HG03571 (cell line): ENCODE measurements around the gene RNF121.

ENCODE experiments used
- ATAC-seq: cut with Tn5 transposase; IDR thresholded peaks from one replicate; pipeline ENCODE4 v1.9.1; 2021; ENCODE audit not compliant: unreplicated experiment

The RNF121 gene

DNA sequence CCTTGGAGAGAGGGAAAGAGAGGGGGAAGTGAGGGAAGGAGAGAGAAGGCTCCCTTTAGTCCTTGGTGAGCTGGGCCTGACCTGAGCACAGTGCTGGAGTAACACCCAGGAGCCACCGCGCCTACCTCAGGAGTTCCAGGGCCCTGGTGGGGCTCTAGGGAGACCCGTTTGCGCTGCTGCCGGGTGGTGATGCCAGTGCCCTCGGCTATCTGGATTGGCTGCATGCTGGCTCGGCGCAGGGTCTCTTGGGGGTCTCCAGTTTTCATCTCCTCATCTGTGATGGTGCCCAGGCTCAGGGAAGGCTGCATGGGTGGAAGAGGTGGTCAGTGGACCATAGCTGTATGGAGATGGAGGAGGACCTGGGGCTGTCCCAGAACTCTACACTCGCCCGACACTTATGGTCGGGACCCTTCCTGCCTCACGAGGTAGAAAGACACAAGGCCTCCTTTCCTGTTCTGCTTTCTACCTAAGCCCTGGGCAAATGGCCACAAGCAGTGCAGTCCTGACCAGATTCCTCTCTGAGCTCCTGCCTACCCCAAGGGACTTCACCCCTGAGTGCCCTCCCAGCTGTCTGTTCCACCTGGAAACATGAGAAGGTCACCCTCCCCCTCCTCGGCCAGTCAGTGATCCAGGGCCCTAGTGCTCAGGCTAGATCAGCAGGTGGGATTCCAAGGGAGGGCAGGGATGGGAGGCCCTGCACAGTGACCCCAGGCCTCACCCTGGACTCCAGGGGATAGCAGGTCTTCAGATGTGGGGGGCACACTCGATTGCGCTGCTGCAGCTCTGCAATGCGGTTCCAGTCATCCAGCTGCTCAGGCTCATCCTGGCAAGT, 75.9 kb downstream of the RNF121 start:
- ATAC-seq, result no peak

DNA sequence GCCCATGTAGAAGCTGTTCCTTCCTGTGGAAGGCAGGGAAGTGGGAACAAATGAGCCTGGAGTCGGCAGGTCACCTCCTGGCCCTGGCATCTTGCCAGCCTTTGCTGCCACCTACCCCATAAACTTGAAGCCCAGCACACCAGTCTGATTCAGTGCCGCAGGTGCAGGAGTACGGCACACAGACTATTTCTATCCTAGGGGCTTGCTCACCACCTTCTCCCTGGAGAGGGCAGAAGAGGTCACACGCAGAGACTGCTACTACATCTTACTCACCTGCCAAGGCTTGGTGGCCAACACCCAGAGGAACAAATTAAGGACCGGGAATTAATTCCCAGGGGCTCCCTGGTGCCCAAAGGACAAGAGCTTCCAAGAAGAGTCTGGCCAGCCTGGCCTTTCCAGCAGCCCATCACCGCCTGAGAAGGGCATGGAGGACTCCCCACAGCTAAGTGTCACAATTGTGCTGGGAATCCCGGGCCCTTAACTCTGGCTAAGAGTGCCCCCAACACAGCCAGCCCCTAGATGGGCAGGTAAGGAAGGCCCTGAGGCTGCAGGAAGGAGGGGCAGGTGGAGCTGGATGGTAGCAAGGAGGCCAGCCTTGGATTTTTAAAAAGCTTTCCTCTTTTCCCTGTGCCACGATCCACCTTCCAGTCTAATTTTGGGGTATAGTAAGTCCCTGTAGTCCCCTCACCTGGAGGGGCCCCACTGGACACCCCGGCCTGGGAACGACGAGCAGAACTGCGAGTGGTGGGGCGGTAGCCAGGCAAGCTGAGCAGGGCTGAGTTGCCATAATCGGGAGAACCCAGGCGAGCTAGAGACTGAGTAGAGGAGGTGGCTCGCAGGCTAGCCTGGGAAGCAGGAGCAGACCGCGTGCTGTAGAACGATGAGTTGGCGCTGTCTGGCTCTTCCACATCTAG, 76.8 kb downstream of the RNF121 start:
- ATAC-seq, result no peak

DNA sequence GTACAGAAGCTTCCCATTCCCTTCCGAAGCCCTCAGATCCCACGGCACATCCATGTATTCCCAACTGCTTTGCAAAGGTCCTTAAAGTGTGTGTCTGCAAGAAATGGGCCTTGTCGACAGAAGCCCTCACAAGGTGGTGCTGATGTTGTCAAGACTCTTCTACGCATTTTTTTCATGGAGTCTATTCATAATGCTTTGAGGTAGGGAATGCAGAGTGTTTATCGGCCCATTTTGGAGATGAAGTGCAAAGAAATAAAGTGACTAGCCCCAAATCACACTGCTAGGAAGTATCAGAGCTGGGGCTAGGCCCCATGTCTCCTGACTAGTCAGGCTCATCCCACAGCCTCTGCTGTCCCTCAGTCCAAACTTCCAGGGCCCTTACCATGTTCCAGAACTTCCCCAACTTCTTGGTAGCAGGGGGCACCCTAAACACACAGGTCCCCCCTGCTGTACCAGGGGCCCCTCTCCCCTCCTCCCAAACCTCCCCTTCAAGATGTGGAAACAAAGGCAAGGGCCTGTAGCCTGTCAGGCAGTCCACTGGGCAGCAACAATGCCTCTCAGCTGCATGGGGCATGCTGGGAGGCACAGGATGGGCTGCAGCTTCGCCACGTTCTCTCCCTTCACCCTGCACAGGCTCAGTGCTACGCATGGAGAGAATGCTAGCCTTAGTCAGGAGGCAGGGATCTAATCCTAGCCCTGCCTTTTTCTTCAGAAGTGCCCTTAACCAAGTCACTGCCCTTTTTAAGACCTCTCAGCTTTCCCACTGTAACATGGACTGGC, 77.7 kb downstream of the RNF121 start:
- ATAC-seq, result no peak

DNA sequence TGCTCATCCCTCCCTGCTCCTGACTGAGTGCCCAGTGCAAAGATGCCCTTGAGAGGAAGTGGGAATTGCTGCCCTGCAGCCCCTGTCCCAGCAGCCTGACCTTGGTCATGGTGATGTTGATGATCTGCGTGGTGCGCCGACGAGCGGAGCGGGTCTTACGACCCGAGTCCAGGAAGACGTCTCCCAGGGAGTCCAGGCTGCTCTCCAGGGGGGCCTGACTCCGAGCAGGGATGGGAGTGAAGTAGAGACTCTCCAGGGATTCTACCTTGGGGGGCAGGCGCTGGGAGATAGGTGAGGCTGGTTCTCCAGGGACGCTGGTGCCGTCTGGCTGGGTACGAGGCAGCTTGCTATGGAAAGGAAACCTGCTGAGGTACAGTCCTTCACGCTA, 78.2 kb downstream of the RNF121 start:
- ATAC-seq, result no peak

DNA sequence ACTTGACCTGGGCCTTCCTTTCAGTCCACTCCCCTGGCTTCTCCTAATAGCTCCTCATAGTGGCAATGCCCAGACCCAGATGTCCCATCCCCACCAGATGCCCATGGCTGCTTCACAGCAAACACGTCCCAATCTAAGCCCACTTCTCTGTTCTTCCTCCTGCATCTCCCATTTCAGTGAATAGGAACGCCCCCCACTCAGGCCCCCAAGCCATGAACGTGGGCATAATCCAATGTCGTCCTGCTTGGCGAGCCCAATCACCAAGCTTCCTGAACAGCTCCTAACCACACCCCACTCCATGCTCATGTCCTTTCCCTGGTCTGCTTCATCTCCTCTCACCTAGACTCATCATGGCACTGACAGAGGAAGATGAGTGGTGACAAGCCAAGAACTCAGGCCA, 78.7 kb downstream of the RNF121 start:
- ATAC-seq, result no peak

DNA sequence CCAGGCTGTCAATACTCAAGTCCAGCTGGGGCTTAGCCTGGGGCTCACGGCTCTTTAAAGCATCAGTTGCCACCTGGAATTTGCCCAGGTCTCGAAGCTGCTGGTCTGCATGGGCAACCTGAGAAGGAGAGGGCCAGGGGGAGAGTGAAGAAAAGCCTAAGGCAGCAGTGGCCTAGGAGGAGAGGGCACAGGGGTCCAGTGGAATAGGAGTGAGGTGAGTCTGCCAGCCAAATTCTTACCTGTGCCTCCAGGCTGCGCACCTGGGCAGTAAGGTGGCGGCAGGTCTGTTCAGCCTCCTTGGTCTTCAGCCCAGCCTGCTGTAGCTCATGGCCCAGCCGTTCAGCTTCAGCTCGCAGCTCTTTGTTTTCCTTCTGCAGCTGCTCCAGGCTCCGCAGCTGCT, 79.9 kb downstream of the RNF121 start:
- ATAC-seq, result no peak

DNA sequence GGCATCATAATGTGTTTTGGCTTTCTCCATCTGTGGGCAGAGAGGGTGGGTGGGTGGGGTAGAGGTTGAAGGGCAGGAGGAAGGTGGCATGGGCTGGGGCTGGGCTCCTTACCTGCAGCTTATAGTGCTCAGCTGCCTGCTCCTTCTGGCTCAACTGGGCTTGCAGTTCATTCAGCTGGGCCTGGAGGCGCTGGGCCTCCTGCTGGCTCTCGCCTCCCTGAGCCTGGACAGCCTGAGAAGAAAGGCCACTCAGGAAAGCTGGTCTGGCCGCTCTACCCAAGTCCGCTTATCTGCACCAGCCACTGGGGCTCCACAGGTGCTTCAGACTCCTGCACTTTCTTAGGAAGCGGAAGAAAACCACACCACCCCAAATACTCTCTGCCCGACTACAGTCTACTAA, 80.3 kb downstream of the RNF121 start:
- ATAC-seq, result no peak

DNA sequence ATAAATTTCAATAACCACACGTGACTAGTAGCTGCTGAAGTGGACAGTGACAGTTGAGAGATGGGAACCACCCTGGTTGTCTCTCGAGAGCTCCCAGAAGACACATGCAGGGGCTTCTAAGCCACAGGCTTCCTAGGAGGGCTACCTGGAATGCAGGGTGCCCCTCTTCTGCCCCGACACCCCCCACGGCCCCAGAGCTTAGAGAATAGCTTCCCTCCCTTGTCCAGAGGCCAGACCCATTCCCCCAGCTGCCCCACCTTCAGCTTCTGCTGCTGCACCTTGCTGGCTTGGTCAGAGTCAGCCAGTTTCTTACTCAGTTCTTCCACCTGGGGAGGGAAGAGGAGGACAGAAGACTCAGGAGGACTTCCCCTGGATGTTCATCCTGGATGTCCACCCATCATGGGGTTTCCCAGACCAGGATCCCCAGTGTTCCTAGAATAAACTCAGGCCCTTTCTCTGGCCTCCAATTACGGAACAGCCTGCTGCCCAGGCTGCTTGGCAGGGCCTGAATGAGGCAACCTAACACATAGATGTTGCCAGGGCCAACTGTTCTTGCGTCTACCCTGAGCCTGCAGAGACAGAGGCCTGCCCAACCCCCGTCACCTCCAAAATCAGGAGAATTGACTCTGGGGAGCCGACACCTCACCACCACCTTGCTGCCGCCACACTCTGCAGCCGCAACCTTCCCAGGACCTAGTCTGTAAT, 81.8 kb downstream of the RNF121 start:
- ATAC-seq, result no peak

DNA sequence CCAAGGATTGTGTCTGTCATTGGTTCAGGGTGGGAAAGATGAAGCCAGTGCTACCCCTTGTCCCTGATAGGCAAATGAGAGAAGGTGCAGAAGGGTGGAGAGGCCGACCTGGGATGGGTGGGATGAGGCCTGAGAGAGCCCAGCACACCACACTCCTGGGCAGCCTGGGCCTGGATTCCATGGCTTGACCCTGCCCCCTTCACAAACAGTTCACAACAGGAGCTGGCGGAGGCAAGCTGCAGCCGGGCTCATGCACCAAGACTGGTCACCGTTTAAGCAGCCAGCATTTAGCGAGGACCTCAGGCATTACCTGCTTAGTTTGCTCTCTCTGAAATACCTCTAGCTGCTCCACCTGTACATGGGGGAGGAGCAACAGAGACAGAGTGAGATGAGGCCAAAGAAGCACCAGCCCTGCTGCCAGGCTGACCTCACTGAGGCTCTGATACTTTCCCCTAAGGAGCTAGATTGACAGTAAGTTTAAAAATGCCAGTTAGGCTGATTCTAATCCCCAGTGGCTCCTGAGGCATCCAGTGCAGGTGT, 83.3 kb downstream of the RNF121 start:
- no peak for ATAC-seq

DNA sequence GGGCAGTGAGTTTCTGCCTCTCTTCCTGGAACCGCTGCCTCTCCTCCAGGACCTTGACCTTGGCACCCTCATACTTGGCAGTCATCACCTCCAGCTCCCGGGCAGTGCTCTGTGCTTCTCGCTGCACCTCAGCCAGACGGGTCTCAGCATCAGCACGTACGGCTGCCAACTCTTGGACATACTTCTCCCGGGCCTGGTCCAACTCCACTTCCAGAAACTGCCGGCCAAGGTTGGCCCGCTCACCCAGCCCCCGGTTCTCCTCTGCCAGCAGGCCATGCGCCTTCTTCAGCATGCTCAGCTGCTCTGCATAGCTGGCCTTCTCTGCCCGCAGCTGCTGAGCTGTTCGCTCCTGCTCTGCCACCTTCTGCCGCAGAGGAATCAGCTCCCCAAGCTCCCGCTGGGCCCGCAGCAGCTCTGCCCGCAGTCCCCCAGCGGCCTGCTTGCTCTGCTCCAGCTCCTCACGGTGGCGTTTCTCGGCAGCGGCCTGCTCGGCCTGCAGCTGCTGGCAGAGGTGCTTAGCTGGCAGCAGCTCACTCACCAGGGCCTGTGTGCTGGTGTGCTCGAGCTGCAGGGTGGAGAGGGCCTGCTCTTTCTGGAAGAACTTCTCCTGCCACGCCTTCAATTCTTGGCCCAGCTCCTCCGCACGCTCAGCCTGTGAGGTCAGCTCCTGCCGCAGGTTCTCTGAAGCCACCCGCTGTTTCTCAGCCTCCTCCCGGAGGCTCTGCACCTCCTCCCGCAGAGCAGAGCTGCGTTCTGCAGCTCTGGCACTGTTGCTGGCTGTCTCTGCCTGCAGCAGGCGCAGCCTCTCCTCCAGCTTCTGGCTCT, 84.3 kb downstream of the RNF121 start:
- ATAC-seq, result no peak

DNA sequence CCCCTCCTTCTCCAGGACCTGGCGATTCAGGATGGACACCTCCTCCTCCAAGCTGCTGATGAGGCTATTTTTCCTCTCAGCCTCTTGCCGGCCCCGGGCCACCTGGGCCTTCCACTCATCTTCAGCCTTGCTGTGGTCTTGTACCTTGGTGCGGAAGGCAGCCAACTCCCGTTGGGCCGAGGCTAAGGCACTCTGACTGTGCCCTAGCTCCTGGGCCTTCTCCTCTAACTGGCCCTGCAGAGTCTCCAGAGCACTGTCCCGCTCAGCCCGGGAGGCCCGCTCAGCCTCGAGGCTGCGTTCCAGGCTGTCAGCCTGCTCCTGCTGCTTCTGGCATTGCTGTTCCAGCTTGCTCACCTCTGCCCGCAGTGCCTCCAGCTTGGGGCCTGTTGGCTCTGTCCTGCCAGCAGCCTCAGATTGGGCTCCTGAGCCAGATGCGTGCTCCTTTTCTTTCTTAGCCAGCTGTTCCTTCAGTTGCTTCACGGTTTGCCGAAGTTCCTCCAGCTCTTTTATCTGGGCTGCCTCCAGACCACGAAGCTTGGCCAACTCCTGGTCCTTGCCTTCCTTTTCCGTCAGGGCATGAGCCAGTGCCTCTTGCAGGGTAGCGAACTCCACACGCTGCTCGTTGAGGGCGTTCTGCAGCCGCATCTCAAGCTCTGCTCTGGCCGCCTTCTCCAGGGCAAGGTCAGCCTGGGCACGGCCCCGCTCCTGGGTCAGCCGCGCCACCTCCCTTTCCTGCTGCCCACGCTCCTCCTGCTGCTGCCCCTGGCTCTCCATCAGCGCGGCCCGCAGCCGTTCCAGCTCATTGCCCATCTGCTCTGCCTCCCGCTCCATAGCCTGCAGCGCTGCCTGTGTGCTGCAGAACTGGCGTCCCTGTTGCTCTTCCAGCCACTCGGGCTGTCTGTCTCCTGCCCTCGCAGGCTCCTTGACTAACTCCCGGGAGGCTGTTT, 85.2 kb downstream of the RNF121 start:
- no peak for ATAC-seq

DNA sequence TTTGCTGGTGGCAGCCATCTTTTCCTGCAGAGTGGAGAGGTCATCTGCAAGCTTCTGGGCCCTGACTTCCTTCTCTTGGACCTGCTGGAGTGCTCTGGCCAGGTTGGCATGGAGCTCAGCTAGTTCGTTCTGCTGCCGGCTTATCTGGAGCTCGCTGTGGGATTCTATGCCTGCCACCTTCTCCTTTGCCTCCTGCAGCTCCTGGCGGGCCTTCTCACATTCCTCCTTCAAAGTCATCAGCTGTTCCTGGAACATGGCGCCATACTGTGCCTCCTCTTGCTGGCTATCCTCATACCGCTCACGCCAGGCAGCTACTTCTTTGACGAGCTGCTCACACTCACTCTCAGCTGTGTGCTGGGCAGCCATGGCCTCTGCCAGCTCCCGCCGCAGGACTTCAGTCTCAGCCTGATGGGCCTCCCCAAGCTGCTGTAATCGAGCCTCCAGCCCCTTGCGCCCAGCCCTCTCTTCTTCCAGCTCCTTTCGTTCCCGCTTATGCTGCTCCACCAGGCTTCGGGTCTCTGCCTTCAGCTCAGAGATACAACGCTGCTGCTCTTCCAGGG, 86.0 kb downstream of the RNF121 start:
- ATAC-seq, result no peak

DNA sequence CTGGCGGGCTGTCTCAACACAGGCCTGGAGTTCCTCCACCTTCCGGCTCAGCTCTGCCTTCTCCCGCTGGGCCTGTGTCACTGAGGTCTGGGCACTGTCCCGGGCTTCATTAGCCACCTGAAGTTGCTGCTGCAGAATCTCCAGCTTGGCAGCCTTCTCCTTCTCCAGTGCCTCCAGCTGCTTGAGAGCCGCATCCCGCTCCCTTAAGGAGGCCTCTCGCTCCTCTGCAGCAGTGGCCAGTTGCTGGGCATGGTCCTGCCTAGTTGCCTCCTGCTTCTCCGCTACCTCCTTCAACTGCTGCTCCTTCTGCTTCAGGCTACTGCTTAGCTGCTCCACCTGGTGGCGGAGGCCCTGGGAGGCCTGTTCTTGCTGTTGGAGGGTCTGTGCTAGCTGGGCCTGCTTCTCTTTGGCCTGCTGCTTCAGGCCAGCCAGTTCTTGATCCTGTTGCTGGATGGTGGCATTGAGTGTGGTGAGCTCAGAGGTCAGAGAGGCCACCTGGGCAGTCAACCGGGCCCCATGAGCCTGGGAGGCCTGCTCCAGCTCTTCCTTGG, 86.7 kb downstream of the RNF121 start:
- ATAC-seq, result no peak

DNA sequence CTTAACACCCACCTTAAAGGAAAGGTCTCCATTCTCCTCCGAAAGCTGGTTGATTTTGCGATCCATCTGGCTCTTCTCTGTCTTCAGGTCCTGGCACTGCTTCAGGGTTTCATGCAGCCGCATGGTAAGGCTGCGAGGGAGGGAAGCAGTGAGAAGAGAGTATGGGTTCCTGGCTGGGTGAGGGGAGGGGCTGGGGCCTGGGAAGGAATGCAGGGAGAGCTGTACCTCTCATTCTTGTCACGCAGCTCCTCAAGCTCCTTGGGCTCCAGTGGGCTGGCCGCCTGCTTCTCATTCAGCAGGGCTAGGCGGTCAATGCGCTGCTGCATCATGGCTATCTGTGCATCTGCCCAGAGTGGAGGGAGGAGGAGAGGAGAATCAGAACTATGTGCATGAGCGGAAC, 89.3 kb downstream of the RNF121 start:
- no peak for ATAC-seq

DNA sequence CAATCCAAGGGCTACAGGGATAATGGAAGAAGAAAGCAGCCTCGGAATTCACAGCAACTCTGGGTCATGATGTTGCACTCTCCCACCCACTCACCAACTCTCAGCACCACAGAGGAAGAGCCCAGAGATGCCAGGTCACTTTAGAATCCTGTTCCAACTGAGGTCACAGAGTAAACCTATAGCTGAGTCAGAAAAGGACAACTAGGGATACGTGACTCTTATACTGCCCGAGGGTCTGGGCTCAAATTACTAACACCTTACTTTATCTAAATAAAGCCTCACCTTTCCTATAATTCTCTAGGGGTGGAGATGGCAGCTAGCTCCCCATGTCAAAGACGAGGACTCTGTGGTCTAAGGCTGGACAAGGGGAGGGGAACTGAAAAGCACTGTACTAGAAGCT, 94.5 kb downstream of the RNF121 start:
- no peak for ATAC-seq

DNA sequence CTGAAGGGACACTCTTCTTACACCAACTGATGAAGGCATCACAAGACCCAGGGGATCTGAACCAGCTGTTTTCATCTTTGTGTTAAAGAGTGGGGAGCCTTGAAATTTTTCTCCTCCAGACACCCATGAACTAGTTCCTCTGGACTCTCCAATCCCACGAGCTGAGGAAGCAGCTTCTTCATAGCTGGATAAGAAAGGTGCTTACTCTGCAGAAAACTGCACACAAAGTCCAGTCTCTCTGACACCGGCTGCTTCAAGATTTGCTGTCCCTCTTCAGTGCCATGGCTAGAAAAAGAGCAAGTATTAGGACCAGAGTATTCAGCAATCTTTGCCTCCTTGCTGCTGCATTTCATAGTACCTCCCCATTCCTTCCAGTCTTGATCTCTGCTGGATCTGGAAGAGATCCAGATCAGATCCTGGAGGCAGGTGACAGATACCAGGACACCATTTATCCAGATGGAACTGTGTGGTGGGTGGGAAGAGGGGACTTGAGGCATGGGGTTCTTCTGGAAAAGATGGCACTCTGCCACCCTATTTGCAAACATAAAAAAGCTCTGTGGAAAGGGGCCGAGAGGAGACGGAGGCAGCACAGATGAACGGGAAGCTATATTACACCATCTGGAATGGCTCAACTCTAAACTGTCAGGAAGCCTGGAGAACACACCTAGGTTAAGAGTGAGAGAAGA, 95.4 kb downstream of the RNF121 start:
- no peak for ATAC-seq

DNA sequence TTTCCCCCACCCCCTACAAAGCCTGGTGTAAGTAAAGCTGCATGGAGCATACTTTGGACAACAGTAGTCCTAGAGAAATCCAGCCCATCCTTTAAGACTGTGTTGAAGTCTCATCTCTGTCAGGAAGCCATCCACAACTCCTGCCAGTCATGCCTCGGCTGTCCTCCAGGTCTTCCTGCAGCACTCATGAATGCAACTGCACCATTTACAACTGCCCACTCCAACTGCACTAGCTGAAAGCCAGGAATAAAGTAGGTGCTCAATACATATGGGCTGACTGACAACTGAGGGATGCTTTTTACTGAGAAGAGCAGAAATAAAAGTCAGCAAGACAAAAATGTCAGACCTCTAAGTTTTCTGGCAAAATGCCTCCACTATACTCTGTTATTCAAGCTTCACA, 97.2 kb downstream of the RNF121 start:
- ATAC-seq, result no peak
